K562 (cell line): Measurements from ENCODE around the gene DHRS3.

Experiments used
- BCL6 ChIP-seq: fragments of 250-450 bp; sonication (Bioruptor Pico); IDR thresholded peaks from 2 replicates; pipeline ENCODE4 v1.4.0; 2020
- CHD2 ChIP-seq: IDR thresholded peaks from 2 replicates; pipeline ENCODE4 v1.6.1; 2011; ENCODE audit warnings: low read depth, low read length
- HIVEP1 ChIP-seq: fragments of 250-450 bp; sonication (Bioruptor Pico); IDR thresholded peaks from 2 replicates; pipeline ENCODE4 v1.4.0; 2020; ENCODE audit warnings: mild to moderate bottlenecking
- NFRKB ChIP-seq: fragments of 450-650 bp; IDR thresholded peaks from 2 replicates; pipeline ENCODE4 v1.6.1; 2016; ENCODE audit warnings: low read depth
- NR4A1 ChIP-seq, 2 experiments: fragments of 250-450 bp in 1 of 2; fragments of 450-650 bp in 1 of 2; sonication (Bioruptor Pico) in 1 of 2; IDR thresholded peaks; 2 replicates each; pipeline versions ENCODE4 v1.4.0 to v1.6.1; 2016 to 2020; ENCODE audit warnings: mild to moderate bottlenecking in 2 of 2, missing compliant biosample characterization in 1 of 2, missing genetic modification characterization in 1 of 2, moderate library complexity in 1 of 2
- PTBP1 ChIP-seq: fragments of 200-400 bp; formaldehyde crosslinking; IDR thresholded peaks from 2 replicates; pipeline ENCODE4 v1.6.1; 2017; ENCODE audit warnings: low read depth, low read length
- SMARCA4 ChIP-seq: fragments of 450-650 bp; IDR thresholded peaks from 2 replicates; pipeline ENCODE4 v1.6.1; 2016
- ZNF224 ChIP-seq: sonication (generic); formaldehyde crosslinking; IDR thresholded peaks from 2 replicates; pipeline ENCODE4 v1.8.0; 2022; ENCODE audit warnings: mild to moderate bottlenecking, missing genetic modification reagents
- TF ChIP-seq, protein P1 (sequence below), 3 experiments: IDR thresholded peaks in 2 of 3; conservative IDR thresholded peaks in 1 of 3; 2 replicates each; pipeline ENCODE4 v1.5.1; 2011 to 2012; ENCODE audit warnings: low read length in 3 of 3, mild to moderate bottlenecking in 3 of 3, control low read depth in 2 of 3, improper control_type of control experiment in 1 of 3, inconsistent platforms in 1 of 3, low read depth in 1 of 3, mixed read lengths in 1 of 3, moderate library complexity in 1 of 3; ENCODE audit not compliant: insufficient read depth in 2 of 3

DNA sequence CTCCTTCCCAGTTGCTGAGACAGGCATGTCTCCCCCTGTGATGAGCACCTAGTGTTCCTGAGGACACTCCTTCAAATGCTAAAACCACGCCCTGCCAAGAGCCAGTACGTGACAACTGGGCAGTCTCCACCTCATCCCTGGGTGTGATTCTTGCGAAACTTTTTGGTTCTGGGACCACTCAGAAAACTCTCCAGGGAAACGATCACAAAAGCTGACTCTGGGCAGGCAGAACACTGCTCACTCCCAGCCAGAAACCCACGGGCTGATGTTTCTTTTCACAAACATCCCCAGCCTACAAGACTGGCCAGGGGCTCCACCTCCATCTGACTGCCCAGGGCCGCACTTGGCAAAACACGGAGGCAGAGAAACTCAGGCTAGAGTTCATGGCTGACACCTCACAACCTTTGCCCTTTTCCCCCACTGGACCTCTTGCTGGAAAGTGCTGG is 24.4 kb downstream of the DHRS3 start:
- no peak for TF ChIP-seq CHD2
- TF ChIP-seq BCL6, result no peak
- TF ChIP-seq NFRKB, result no peak
- TF ChIP-seq, protein P1, sequence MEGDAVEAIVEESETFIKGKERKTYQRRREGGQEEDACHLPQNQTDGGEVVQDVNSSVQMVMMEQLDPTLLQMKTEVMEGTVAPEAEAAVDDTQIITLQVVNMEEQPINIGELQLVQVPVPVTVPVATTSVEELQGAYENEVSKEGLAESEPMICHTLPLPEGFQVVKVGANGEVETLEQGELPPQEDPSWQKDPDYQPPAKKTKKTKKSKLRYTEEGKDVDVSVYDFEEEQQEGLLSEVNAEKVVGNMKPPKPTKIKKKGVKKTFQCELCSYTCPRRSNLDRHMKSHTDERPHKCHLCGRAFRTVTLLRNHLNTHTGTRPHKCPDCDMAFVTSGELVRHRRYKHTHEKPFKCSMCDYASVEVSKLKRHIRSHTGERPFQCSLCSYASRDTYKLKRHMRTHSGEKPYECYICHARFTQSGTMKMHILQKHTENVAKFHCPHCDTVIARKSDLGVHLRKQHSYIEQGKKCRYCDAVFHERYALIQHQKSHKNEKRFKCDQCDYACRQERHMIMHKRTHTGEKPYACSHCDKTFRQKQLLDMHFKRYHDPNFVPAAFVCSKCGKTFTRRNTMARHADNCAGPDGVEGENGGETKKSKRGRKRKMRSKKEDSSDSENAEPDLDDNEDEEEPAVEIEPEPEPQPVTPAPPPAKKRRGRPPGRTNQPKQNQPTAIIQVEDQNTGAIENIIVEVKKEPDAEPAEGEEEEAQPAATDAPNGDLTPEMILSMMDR (IDR thresholded peaks at IDR 0.05 in 2 of 3, conservative IDR thresholded peaks at IDR 0.05 in 1 of 3; ENCODE audit: insufficient read depth in 2 of 3, low read depth in 1 of 3, low read length in 3 of 3), result no peak
- no peak for TF ChIP-seq HIVEP1 (CRISPR knock-in tag)
- TF ChIP-seq NR4A1 (CRISPR knock-in tag; IDR thresholded peaks at IDR 0.05), result no peak
- no peak for TF ChIP-seq NR4A1 (tag; IDR thresholded peaks at IDR 0.05)
- TF ChIP-seq ZNF224 (CRISPR knock-in tag), result no peak
- TF ChIP-seq PTBP1, result no peak
- TF ChIP-seq SMARCA4, result no peak
